K562 (cell line): ENCODE results near the gene ZSWIM8. TPM values are rescaled to one million over a fixed set of nuclear protein-coding genes. Genes with fewer than 3 reads are reported as not detected.

Experiments
- ATF1 ChIP-seq, 2 experiments: fragments of 450-650 bp in 1 of 2; IDR thresholded peaks; 2 replicates each; pipeline ENCODE4 v1.6.1; 2016; ENCODE audit warnings: missing compliant biosample characterization in 1 of 2, missing genetic modification characterization in 1 of 2
- ATF2 ChIP-seq: sonication (generic); formaldehyde crosslinking; IDR thresholded peaks from 2 replicates; pipeline ENCODE4 v1.8.1; 2022; ENCODE audit warnings: missing genetic modification reagents
- BMI1 ChIP-seq: fragments of 150-350 bp; IDR thresholded peaks from 2 replicates; pipeline ENCODE4 v1.6.1; 2014; ENCODE audit warnings: low read length
- CHD1 ChIP-seq: fragments of 200-600 bp; sonication (generic); IDR thresholded peaks from one replicate; pipeline ENCODE4 v1.6.1; 2012; ENCODE audit warnings: mild to moderate bottlenecking, moderate library complexity, low read length, inconsistent platforms
- DIDO1 ChIP-seq: fragments of 450-650 bp; IDR thresholded peaks from 2 replicates; pipeline ENCODE4 v1.6.1; 2016; ENCODE audit warnings: low read depth, missing biosample characterization, missing genetic modification characterization
- ETV1 ChIP-seq: fragments of 450-650 bp; conservative IDR thresholded peaks from 2 replicates; pipeline ENCODE4 v1.6.1; 2016; ENCODE audit warnings: missing genetic modification characterization, control low read depth, low read depth, missing compliant biosample characterization
- HLTF ChIP-seq: fragments of 450-650 bp; IDR thresholded peaks from 2 replicates; pipeline ENCODE4 v1.6.1; 2016
- MITF ChIP-seq: IDR thresholded peaks from 2 replicates; pipeline ENCODE4 v1.6.1; 2014; ENCODE audit warnings: antibody characterized with exemption
- NFRKB ChIP-seq: fragments of 450-650 bp; IDR thresholded peaks from 2 replicates; pipeline ENCODE4 v1.6.1; 2016; ENCODE audit warnings: low read depth
- NFYB ChIP-seq: IDR thresholded peaks from 2 replicates; pipeline ENCODE4 v1.6.1; 2011; ENCODE audit warnings: mild to moderate bottlenecking, moderate library complexity; ENCODE audit not compliant: insufficient read length; ENCODE audit errors: extremely low read depth
- PML ChIP-seq: IDR thresholded peaks from 2 replicates; pipeline ENCODE4 v1.6.1; 2012; ENCODE audit warnings: low read length, inconsistent platforms
- PRDM10 ChIP-seq: fragments of 450-650 bp; IDR thresholded peaks from 2 replicates; pipeline ENCODE4 v1.6.1; 2018; ENCODE audit not compliant: partially characterized antibody
- RAD21 ChIP-seq, 2 experiments: fragments of 250-450 bp in 1 of 2; fragments of 450-650 bp in 1 of 2; sonication (Bioruptor Pico) in 1 of 2; formaldehyde crosslinking in 1 of 2; IDR thresholded peaks in 1 of 2; conservative IDR thresholded peaks in 1 of 2; 2 replicates each; pipeline versions ENCODE4 v1.4.0 to v1.8.0; 2020 to 2022; ENCODE audit warnings: mild to moderate bottlenecking in 2 of 2, moderate library complexity in 1 of 2
- RFX7 ChIP-seq: fragments of 250-450 bp; sonication (Bioruptor Pico); IDR thresholded peaks from 2 replicates; pipeline ENCODE4 v1.5.1; 2021; ENCODE audit warnings: mild to moderate bottlenecking
- THRA ChIP-seq: fragments of 450-650 bp; IDR thresholded peaks from 2 replicates; pipeline ENCODE4 v1.6.1; 2017; ENCODE audit warnings: mild to moderate bottlenecking, moderate library complexity
- TRIM24 ChIP-seq, 2 experiments: fragments of 450-650 bp; IDR thresholded peaks; 2 replicates each; pipeline ENCODE4 v1.6.1; 2016
- ZBTB5 ChIP-seq: fragments of 450-650 bp; IDR thresholded peaks from 2 replicates; pipeline ENCODE4 v1.6.1; 2017; ENCODE audit warnings: antibody characterized with exemption
- ZNF24 ChIP-seq: fragments of 450-650 bp; IDR thresholded peaks from 2 replicates; pipeline ENCODE4 v1.6.1; 2016
- ZNF3 ChIP-seq: fragments of 250-450 bp; sonication (Bioruptor Pico); IDR thresholded peaks from 2 replicates; pipeline ENCODE4 v1.5.0; 2021; ENCODE audit warnings: mild to moderate bottlenecking, moderate library complexity
- polyA plus RNA-seq, 8 experiments: library from polyadenylated mRNA; depleted of rRNA in 4 of 8; stranded (reverse) in 5 of 8; unstranded in 3 of 8; fragments of >200 nt; fragmentation: Nextera tagmentation in 2 of 8; fragmentation: Illumina TruSeq in 1 of 8; extraction: Ambion mirVana in 2 of 8; extraction: Trizol in 1 of 8; gene quantifications; 2 replicates each; pipeline versions ENCODE4 v1.2.1 to v1.2.3, GENCODE V29; 2011 to 2014; ENCODE audit warnings: inconsistent platforms in 1 of 8, missing spikeins in 1 of 8
- total RNA-seq, 7 experiments: library from RNA; depleted of rRNA in 6 of 7; stranded (reverse); fragments of >200 nt in 6 of 7; fragmentation: Illumina TruSeq in 2 of 7; extraction: Trizol in 2 of 7; gene quantifications; 2 replicates each; pipeline versions ENCODE4 v1.2.1 to v1.2.3, GENCODE V29; 2011 to 2021; ENCODE audit warnings: low replicate concordance in 1 of 7

Gene ZSWIM8
- total and polyA plus RNA-seq, 9 of the 15 experiments (the other 6 are each of a cell fraction or from before 2014, with no cell fraction given) = 5.6 to 47.8 (median 26.7) TPM

- TF ChIP-seq ETV1 (tag) = peak; percentile 88
- no peak for TF ChIP-seq HLTF
- TF ChIP-seq DIDO1 (tag) = peak; percentile 38
- no peak for TF ChIP-seq ZNF3 (CRISPR knock-in tag)
- TF ChIP-seq ZBTB5 = no peak
- TF ChIP-seq MITF = no peak
- TF ChIP-seq BMI1 = no peak
- TF ChIP-seq TRIM24 (IDR thresholded peaks at IDR 0.05) = peak in 1 of 2 experiments; percentile 73; a peak in 3 of 4 replicates
- 0 out of 4 replicates have a peak, but pooled peaks of 1 of the 2 experiments have one; percentile 11 for TF ChIP-seq RAD21 (CRISPR knock-in tag; conservative IDR thresholded peaks at IDR 0.05 in 1 of 2, IDR thresholded peaks at IDR 0.05 in 1 of 2)
- TF ChIP-seq CHD1 = peak; percentile 92
- TF ChIP-seq ATF2 (CRISPR knock-in tag) = no peak
- peak; percentile 99 for TF ChIP-seq NFRKB
- no peak for TF ChIP-seq ATF1 (CRISPR knock-in tag; IDR thresholded peaks at IDR 0.05)
- peak; percentile 98 for TF ChIP-seq ATF1 (tag; IDR thresholded peaks at IDR 0.05)
- no peak for TF ChIP-seq NFYB
- TF ChIP-seq ZNF24 = no peak
- TF ChIP-seq PRDM10 = peak; percentile 59
- TF ChIP-seq RFX7 = 0 out of 2 replicates have a peak, but pooled peaks have one; percentile 27
- peak; percentile 80 for TF ChIP-seq PML
- TF ChIP-seq THRA = no peak
These were observed 41.3 kb upstream of the ZSWIM8 start, which contains the start of gene SEC24C (continued) for GRCh38 chr10:73743905-73744663.
